Neural cell (in vitro differentiated cells): ENCODE measurements around the gene MAD1L1. TPM values are rescaled to one million over a fixed set of nuclear protein-coding genes. Genes with fewer than 3 reads are reported as not detected.

Experiments used
- H2AFZ ChIP-seq: fragments of 200-600, 300-800 bp; sonication (generic), shearing (Covaris generic); 2 replicates; pipeline ENCODE4 v1.6.0; 2014; ENCODE audit warnings: low read depth, mild to moderate bottlenecking, antibody characterized with exemption, low read length, moderate library complexity
- H3F3A ChIP-seq: fragments of 200-600 bp; shearing (Covaris generic); 2 replicates; pipeline ENCODE4 v1.6.1; 2016; ENCODE audit warnings: mild to moderate bottlenecking, moderate library complexity, mixed read lengths, antibody characterized with exemption, low read length; ENCODE audit not compliant: insufficient read depth, poor library complexity, severe bottlenecking
- H3K27ac ChIP-seq: fragments of 200-600, 300-800 bp; sonication (generic), shearing (Covaris generic); 2 replicates; pipeline ENCODE4 v1.5.1; 2014; ENCODE audit warnings: mild to moderate bottlenecking, low read length, moderate library complexity
- H3K27me3 ChIP-seq: fragments of 300-800, 200-600 bp; sonication (generic), shearing (Covaris generic); 2 replicates; pipeline ENCODE4 v1.6.0; 2014; ENCODE audit warnings: mild to moderate bottlenecking, low read depth, low read length, moderate library complexity; ENCODE audit not compliant: insufficient read depth
- H3K36me3 ChIP-seq: fragments of 300-800, 200-600 bp; sonication (generic), shearing (Covaris generic); 2 replicates; pipeline ENCODE4 v1.5.1; 2014; ENCODE audit warnings: mild to moderate bottlenecking, antibody characterized with exemption, low read length, moderate library complexity; ENCODE audit not compliant: insufficient read depth
- H3K4me2 ChIP-seq: fragments of 300-800, 200-600 bp; sonication (generic), shearing (Covaris generic); 2 replicates; pipeline ENCODE4 v1.6.0; 2014; ENCODE audit warnings: mild to moderate bottlenecking, low read length
- H3K4me3 ChIP-seq: fragments of 300-800, 200-600 bp; sonication (generic), shearing (Covaris generic); 2 replicates; pipeline ENCODE4 v1.5.1; 2014; ENCODE audit warnings: mild to moderate bottlenecking, low read length, moderate library complexity
- H3K79me2 ChIP-seq: fragments of 200-600 bp; shearing (Covaris generic); replicated peaks from 2 replicates; pipeline ENCODE4 v1.6.0; 2014; ENCODE audit warnings: mild to moderate bottlenecking, low read length, moderate library complexity; ENCODE audit not compliant: insufficient read depth
- H3K9ac ChIP-seq: fragments of 300-800, 200-600 bp; sonication (generic), shearing (Covaris generic); 2 replicates; pipeline ENCODE4 v1.6.1; 2016; ENCODE audit warnings: mild to moderate bottlenecking, low read length, mixed read lengths
- H3K9me2 ChIP-seq: fragments of 200-600 bp; shearing (Covaris generic); 2 replicates; pipeline ENCODE4 v1.6.1; 2016; ENCODE audit warnings: mild to moderate bottlenecking, low read length, mixed read lengths; ENCODE audit not compliant: insufficient read depth
- H3K9me3 ChIP-seq: fragments of 200-600, 300-800 bp; sonication (generic), shearing (Covaris generic); 2 replicates; pipeline ENCODE4 v1.6.1; 2016; ENCODE audit warnings: mild to moderate bottlenecking, mixed run types, low read length, moderate library complexity, mixed read lengths
- H4K20me1 ChIP-seq: fragments of 200-600 bp; shearing (Covaris generic); 2 replicates; pipeline ENCODE4 v1.6.1; 2016; ENCODE audit warnings: mild to moderate bottlenecking, mixed run types; ENCODE audit not compliant: insufficient read depth
- EP300 ChIP-seq: fragments of 450-650 bp; conservative IDR thresholded peaks from 2 replicates; pipeline ENCODE4 v1.6.1; 2014; ENCODE audit warnings: antibody characterized with exemption, mild to moderate bottlenecking, moderate library complexity; ENCODE audit not compliant: poor library complexity, severe bottlenecking
- EZH2 ChIP-seq: fragments of 200-600, 300-800 bp; shearing (Covaris generic), sonication (generic); IDR thresholded peaks from 2 replicates; pipeline ENCODE4 v1.6.1; 2014; ENCODE audit warnings: antibody characterized with exemption, low read length, borderline replicate concordance, mild to moderate bottlenecking; ENCODE audit not compliant: insufficient read depth, poor library complexity, severe bottlenecking
- MXI1 ChIP-seq: fragments of 450-650 bp; conservative IDR thresholded peaks from 2 replicates; pipeline ENCODE4 v1.6.1; 2014; ENCODE audit warnings: antibody characterized with exemption, mild to moderate bottlenecking; ENCODE audit not compliant: poor library complexity, severe bottlenecking
- POLR2AphosphoS5 ChIP-seq: IDR thresholded peaks from 2 replicates; pipeline ENCODE4 v1.6.1; 2012
- RAD21 ChIP-seq: fragments of 450-650 bp; conservative IDR thresholded peaks from 2 replicates; pipeline ENCODE4 v1.6.1; 2014; ENCODE audit warnings: antibody characterized with exemption, mild to moderate bottlenecking, moderate library complexity
- SMC3 ChIP-seq: fragments of 450-650 bp; conservative IDR thresholded peaks from 2 replicates; pipeline ENCODE4 v1.6.1; 2014; ENCODE audit warnings: antibody characterized with exemption, mild to moderate bottlenecking, moderate library complexity; ENCODE audit not compliant: poor library complexity
- TAF1 ChIP-seq: IDR thresholded peaks from 2 replicates; pipeline ENCODE4 v1.6.1; 2012; ENCODE audit warnings: low read depth
- polyA plus RNA-seq: library from polyadenylated mRNA; depleted of rRNA; stranded (reverse); fragments of >200 nt; gene quantifications from 2 replicates; pipeline ENCODE4 v1.2.3, GENCODE V29; 2014
- TF ChIP-seq, protein P1 (sequence below): IDR thresholded peaks from 2 replicates; pipeline ENCODE4 v1.6.1; 2012; ENCODE audit warnings: borderline replicate concordance
- TF ChIP-seq, protein P2 (sequence below): fragments of 450-650 bp; IDR thresholded peaks from 2 replicates; pipeline ENCODE4 v1.5.1; 2014; ENCODE audit warnings: antibody characterized with exemption, mild to moderate bottlenecking, moderate library complexity; ENCODE audit not compliant: poor library complexity, severe bottlenecking

The MAD1L1 gene
- polyA plus RNA-seq, 1 donor from 2014 or later = 31.4 TPM

DNA sequence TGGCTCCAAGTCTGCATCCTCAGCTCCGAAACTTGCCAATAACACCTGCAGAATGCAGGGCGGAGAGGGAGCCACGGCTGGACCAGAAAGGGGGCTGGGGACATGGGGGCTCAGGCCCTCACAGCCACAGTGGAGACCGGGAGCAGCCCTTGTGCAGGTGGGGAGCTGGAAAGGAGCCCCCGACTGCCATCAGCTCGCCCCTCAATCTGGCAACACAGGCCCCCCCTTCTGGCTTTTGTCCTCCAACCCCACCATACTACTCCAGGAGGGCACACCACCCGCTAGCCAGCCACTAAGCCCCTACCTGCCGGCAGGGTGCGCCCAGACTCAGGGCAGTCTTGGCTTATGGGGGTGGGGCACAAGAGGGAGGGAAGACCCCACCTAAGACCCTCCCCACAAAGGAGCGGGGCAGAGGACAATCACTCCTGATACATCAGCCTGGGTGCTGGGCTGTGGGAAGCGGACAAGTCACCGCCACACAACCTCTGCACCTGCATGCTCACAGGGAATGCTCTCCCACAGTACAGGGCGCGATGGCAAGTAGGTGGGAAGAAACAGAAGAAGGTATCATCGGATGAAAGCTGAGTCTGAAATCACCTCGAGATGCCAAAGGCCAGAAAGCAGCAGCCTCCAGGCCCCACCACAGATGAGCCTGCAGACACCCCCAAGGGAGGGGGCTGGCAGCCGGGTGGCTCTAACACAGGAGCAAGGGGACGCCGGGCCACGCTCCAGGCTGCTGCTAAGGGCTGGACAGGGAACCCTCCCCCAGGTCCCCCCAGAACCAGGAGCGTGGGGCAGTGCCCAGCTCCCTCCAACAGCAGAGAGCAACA lies 297.4 kb downstream of the MAD1L1 start:
- TF ChIP-seq EP300 (no peak), POLR2AphosphoS5 (no peak), RAD21 (no peak), TAF1 (no peak), SMC3 (no peak), MXI1 (no peak), EZH2 (no peak)
- TF ChIP-seq, protein P1, sequence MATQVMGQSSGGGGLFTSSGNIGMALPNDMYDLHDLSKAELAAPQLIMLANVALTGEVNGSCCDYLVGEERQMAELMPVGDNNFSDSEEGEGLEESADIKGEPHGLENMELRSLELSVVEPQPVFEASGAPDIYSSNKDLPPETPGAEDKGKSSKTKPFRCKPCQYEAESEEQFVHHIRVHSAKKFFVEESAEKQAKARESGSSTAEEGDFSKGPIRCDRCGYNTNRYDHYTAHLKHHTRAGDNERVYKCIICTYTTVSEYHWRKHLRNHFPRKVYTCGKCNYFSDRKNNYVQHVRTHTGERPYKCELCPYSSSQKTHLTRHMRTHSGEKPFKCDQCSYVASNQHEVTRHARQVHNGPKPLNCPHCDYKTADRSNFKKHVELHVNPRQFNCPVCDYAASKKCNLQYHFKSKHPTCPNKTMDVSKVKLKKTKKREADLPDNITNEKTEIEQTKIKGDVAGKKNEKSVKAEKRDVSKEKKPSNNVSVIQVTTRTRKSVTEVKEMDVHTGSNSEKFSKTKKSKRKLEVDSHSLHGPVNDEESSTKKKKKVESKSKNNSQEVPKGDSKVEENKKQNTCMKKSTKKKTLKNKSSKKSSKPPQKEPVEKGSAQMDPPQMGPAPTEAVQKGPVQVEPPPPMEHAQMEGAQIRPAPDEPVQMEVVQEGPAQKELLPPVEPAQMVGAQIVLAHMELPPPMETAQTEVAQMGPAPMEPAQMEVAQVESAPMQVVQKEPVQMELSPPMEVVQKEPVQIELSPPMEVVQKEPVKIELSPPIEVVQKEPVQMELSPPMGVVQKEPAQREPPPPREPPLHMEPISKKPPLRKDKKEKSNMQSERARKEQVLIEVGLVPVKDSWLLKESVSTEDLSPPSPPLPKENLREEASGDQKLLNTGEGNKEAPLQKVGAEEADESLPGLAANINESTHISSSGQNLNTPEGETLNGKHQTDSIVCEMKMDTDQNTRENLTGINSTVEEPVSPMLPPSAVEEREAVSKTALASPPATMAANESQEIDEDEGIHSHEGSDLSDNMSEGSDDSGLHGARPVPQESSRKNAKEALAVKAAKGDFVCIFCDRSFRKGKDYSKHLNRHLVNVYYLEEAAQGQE = no peak
- TF ChIP-seq, protein P2, sequence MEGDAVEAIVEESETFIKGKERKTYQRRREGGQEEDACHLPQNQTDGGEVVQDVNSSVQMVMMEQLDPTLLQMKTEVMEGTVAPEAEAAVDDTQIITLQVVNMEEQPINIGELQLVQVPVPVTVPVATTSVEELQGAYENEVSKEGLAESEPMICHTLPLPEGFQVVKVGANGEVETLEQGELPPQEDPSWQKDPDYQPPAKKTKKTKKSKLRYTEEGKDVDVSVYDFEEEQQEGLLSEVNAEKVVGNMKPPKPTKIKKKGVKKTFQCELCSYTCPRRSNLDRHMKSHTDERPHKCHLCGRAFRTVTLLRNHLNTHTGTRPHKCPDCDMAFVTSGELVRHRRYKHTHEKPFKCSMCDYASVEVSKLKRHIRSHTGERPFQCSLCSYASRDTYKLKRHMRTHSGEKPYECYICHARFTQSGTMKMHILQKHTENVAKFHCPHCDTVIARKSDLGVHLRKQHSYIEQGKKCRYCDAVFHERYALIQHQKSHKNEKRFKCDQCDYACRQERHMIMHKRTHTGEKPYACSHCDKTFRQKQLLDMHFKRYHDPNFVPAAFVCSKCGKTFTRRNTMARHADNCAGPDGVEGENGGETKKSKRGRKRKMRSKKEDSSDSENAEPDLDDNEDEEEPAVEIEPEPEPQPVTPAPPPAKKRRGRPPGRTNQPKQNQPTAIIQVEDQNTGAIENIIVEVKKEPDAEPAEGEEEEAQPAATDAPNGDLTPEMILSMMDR = no peak
- peaks cover 5% of the 10 kb centered on the region for H3K9me3 ChIP-seq
- no peaks in the 10 kb centered on the region for H3K79me2 ChIP-seq
- H4K20me1 ChIP-seq = no peaks in the 10 kb centered on the region
- no peaks in the 10 kb centered on the region for H3F3A ChIP-seq
- H3K9ac ChIP-seq = no peak overlapping the region
- H3K4me2 ChIP-seq = no peak overlapping the region
- H2AFZ ChIP-seq = no peak overlapping the region
- no peak overlapping the region for H3K4me3 ChIP-seq
- no peaks in the 10 kb centered on the region for H3K27me3 ChIP-seq
- no peak overlapping the region for H3K27ac ChIP-seq
- no peaks in the 10 kb centered on the region for H3K36me3 ChIP-seq
- H3K9me2 ChIP-seq = no peaks in the 10 kb centered on the region

DNA sequence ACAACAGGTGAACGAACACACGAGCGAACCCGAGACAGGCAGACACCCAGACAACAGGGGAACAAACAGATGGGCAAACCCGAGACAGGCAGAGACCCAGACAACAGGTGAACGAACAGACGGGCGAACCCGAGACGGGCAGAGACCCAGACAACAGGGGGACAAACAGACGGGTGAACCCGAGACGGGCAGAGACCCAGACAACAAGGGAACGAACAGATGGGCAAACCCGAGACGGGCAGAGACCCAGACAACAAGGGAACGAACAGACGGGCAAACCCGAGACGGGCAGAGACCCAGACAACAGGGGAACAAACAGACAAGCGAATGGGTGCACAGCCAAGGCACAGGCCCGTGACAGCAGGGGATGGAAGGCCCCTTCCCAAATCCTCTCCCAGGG lies 298.0 kb downstream of the MAD1L1 start:
- Histone ChIP-seq H3K9ac (no peak overlapping the region), H3F3A (no peaks in the 10 kb centered on the region), H3K36me3 (no peaks in the 10 kb centered on the region), H3K27me3 (no peaks in the 10 kb centered on the region), H3K4me3 (no peak overlapping the region), H2AFZ (no peak overlapping the region), H3K9me2 (no peaks in the 10 kb centered on the region), H3K4me2 (no peak overlapping the region), H4K20me1 (no peaks in the 10 kb centered on the region), H3K27ac (no peak overlapping the region), H3K79me2 (no peaks in the 10 kb centered on the region), H3K9me3 (peaks cover 5% of the 10 kb centered on the region)
- no peak for TF ChIP-seq SMC3
- no peak for TF ChIP-seq MXI1
- no peak for TF ChIP-seq EP300
- TF ChIP-seq EZH2 = no peak
- TF ChIP-seq, protein P1 = no peak
